Transverse colon (tissue), 4 donors: ENCODE measurements around the gene TRDN.

ENCODE experiments used
- EP300 ChIP-seq: sonication (generic); formaldehyde crosslinking; IDR thresholded peaks from one replicate; pipeline ENCODE4 v1.6.1; 2017; ENCODE audit warnings: antibody characterized with exemption, low read depth
- POLR2A ChIP-seq: fragments of 450-650 bp; IDR thresholded peaks from one replicate; pipeline ENCODE4 v1.6.1; 2016; ENCODE audit warnings: antibody characterized with exemption, mild to moderate bottlenecking, moderate library complexity
- POLR2AphosphoS5 ChIP-seq, 3 donors: sonication (generic); formaldehyde crosslinking; IDR thresholded peaks; one replicate each; pipeline ENCODE4 v1.6.1; 2016; ENCODE audit warnings: antibody characterized with exemption in 3 of 3
- TF ChIP-seq, protein P1 (sequence below), 5 experiments: fragments of 200-600 bp in 3 of 5; fragments of 450-650 bp in 2 of 5; sonication (generic) in 3 of 5; IDR thresholded peaks; 1 replicate in 2 of 5; 2 replicates in 3 of 5; pipeline ENCODE4 v1.5.1; 2016 to 2017; ENCODE audit warnings: antibody characterized with exemption in 5 of 5, inconsistent platforms in 3 of 5, mild to moderate bottlenecking in 2 of 5, moderate library complexity in 1 of 5

GRCh38 chr6:123489589-123489988 lies 147.2 kb downstream of the TRDN start:
- TF ChIP-seq, protein P1, sequence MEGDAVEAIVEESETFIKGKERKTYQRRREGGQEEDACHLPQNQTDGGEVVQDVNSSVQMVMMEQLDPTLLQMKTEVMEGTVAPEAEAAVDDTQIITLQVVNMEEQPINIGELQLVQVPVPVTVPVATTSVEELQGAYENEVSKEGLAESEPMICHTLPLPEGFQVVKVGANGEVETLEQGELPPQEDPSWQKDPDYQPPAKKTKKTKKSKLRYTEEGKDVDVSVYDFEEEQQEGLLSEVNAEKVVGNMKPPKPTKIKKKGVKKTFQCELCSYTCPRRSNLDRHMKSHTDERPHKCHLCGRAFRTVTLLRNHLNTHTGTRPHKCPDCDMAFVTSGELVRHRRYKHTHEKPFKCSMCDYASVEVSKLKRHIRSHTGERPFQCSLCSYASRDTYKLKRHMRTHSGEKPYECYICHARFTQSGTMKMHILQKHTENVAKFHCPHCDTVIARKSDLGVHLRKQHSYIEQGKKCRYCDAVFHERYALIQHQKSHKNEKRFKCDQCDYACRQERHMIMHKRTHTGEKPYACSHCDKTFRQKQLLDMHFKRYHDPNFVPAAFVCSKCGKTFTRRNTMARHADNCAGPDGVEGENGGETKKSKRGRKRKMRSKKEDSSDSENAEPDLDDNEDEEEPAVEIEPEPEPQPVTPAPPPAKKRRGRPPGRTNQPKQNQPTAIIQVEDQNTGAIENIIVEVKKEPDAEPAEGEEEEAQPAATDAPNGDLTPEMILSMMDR (IDR thresholded peaks at IDR 0.05), result no peak
- TF ChIP-seq POLR2A (no peak), EP300 (no peak), POLR2AphosphoS5 (IDR thresholded peaks at IDR 0.05) (no peak)
